Smooth muscle cell (in vitro differentiated cells): Measurements from ENCODE around the gene HDAC4. TPM values are rescaled to one million over a fixed set of nuclear protein-coding genes. Genes with fewer than 3 reads are reported as not detected.
"Not testable (repeated sequence)": the region's sequence is repeated elsewhere in the genome, so short reads cannot be mapped to it uniquely, and the experiment has no call there.

Source experiments
- DNase-seq: peaks from one replicate; lab custom pipeline; 2025; ENCODE audit not compliant: unreplicated experiment; lab: John Stamatoyannopoulos, UW
- H2AFZ ChIP-seq: fragments of 200-600 bp; sonication (generic); 2 replicates; pipeline ENCODE4 v1.6.0; 2016; ENCODE audit warnings: antibody characterized with exemption, low read depth, mild to moderate bottlenecking
- H3F3A ChIP-seq: fragments of 200-600 bp; sonication (generic); 2 replicates; pipeline ENCODE4 v1.6.0; 2017; ENCODE audit warnings: antibody characterized with exemption, low read depth
- H3K27ac ChIP-seq: fragments of 200-600 bp; sonication (generic); 2 replicates; pipeline ENCODE4 v1.5.1; 2016; ENCODE audit warnings: low read depth, mild to moderate bottlenecking
- H3K27me3 ChIP-seq: fragments of 200-600 bp; sonication (generic); 2 replicates; pipeline ENCODE4 v1.6.1; 2016; ENCODE audit warnings: low read depth, mild to moderate bottlenecking
- H3K36me3 ChIP-seq: fragments of 200-600 bp; sonication (generic); 2 replicates; pipeline ENCODE4 v1.5.1; 2016; ENCODE audit warnings: low read depth
- H3K4me1 ChIP-seq: fragments of 200-600 bp; sonication (generic); 2 replicates; pipeline ENCODE4 v1.5.1; 2016; ENCODE audit warnings: low read depth
- H3K4me2 ChIP-seq: fragments of 200-600 bp; sonication (generic); 2 replicates; pipeline ENCODE4 v1.6.0; 2016; ENCODE audit warnings: mild to moderate bottlenecking
- H3K4me3 ChIP-seq: fragments of 200-600 bp; sonication (generic); 2 replicates; pipeline ENCODE4 v1.5.1; 2016; ENCODE audit warnings: mild to moderate bottlenecking
- H3K79me2 ChIP-seq: fragments of 200-600 bp; sonication (generic); 2 replicates; pipeline ENCODE4 v1.6.0; 2016; ENCODE audit warnings: low read depth, mild to moderate bottlenecking
- H3K9ac ChIP-seq: fragments of 200-600 bp; sonication (generic); 2 replicates; pipeline ENCODE4 v1.6.0; 2016; ENCODE audit warnings: low read depth
- H3K9me3 ChIP-seq: fragments of 200-600 bp; sonication (generic); replicated peaks from 2 replicates; pipeline ENCODE4 v1.5.1; 2016; ENCODE audit warnings: low read depth
- H4K20me1 ChIP-seq: fragments of 200-600 bp; sonication (generic); 2 replicates; pipeline ENCODE4 v1.6.0; 2016; ENCODE audit warnings: low read depth
- CTCF ChIP-seq: fragments of 200-600 bp; sonication (generic); IDR thresholded peaks from 2 replicates; pipeline ENCODE4 v1.5.1; 2017; ENCODE audit warnings: borderline replicate concordance, mild to moderate bottlenecking, antibody characterized with exemption; ENCODE audit not compliant: insufficient read depth, poor library complexity, severe bottlenecking
- WGBS: methylation state at CpG from one replicate; pipeline ENCODE4 v1.1.7; 2016; ENCODE audit warnings: low lambda C conversion rate; 5-methylcytosine and 5-hydroxymethylcytosine counted together
- polyA plus RNA-seq: library from polyadenylated mRNA; unstranded; fragments of >200 nt; fragmentation: Nextera tagmentation; extraction: Ambion mirVana; gene quantifications from 2 replicates; pipeline ENCODE4 v1.2.1, GENCODE V29; 2016
- total RNA-seq: library from RNA; depleted of rRNA; stranded (reverse); fragments of >200 nt; gene quantifications from 2 replicates; pipeline ENCODE4 v1.2.3, GENCODE V29; 2014

HDAC4 gene
- total and polyA plus RNA-seq, 2 experiments from 2014 or later, result 6.2 to 35.7 TPM

GRCh38 chr2:239177908-239178307 is 222.9 kb downstream of the HDAC4 start:
- H3K27ac ChIP-seq, result no peak overlapping the region

GRCh38 chr2:239177325-239177724 is 223.5 kb downstream of the HDAC4 start:
- Histone ChIP-seq H3K27me3 (no peaks in the 10 kb centered on the region), H3K4me3 (no peak overlapping the region), H3K4me1 (no peaks in the 10 kb centered on the region), H2AFZ (no peak overlapping the region), H3K27ac (no peak overlapping the region), H3K9ac (no peak overlapping the region), H3K79me2 (peaks cover 5% of the 10 kb centered on the region), H4K20me1 (peaks cover 6% of the 10 kb centered on the region), H3K36me3 (peaks cover 14% of the 10 kb centered on the region), H3K4me2 (no peak overlapping the region), H3K9me3 (peaks cover 8% of the 10 kb centered on the region), H3F3A (no peaks in the 10 kb centered on the region)
- WGBS, result 99% methylated on average over 11 of the region's 11 CpGs
- no peak for DNase-seq
- TF ChIP-seq CTCF, result no peak

More at GRCh38 chr2:239177908-239178307, 222.9 kb downstream of the HDAC4 start:
- Histone ChIP-seq H3K9me3 (peaks cover 2% of the 10 kb centered on the region), H3K27me3 (no peaks in the 10 kb centered on the region), H3K4me1 (no peaks in the 10 kb centered on the region), H3K4me2 (no peak overlapping the region), H3K9ac (no peak overlapping the region), H3K4me3 (no peak overlapping the region), H3F3A (no peaks in the 10 kb centered on the region), H4K20me1 (peaks cover 9% of the 10 kb centered on the region), H2AFZ (no peak overlapping the region), H3K36me3 (peaks cover 8% of the 10 kb centered on the region), H3K79me2 (no peaks in the 10 kb centered on the region)
- over 99% methylated on average over 17 of the region's 17 CpGs for WGBS
- no peak for TF ChIP-seq CTCF
- no peak for DNase-seq

- H4K20me1 ChIP-seq, H2AFZ ChIP-seq, H3K79me2 ChIP-seq, H3K27me3 ChIP-seq, H3K4me1 ChIP-seq, H3K9ac ChIP-seq, H3K4me2 ChIP-seq, H3K27ac ChIP-seq, DNase-seq, H3F3A ChIP-seq, H3K4me3 ChIP-seq: not testable (repeated sequence)
- H3K36me3 ChIP-seq, result peaks cover 19% of the 10 kb centered on the region
- WGBS, result 97% methylated on average over 7 of the region's 23 CpGs
- peaks cover 10% of the 10 kb centered on the region for H3K9me3 ChIP-seq
Measured at GRCh38 chr2:239176138-239176803, 224.5 kb downstream of the HDAC4 start.

- DNase-seq, result no peak
- 98% methylated on average over 11 of the region's 11 CpGs for WGBS
Measured at GRCh38 chr2:239175181-239175580, 225.6 kb downstream of the HDAC4 start.

More at GRCh38 chr2:239175181-239175580, 225.6 kb downstream of the HDAC4 start:
- no peak overlapping the region for H3K27ac ChIP-seq
- no peaks in the 10 kb centered on the region for H3K4me1 ChIP-seq
- no peaks in the 10 kb centered on the region for H3F3A ChIP-seq
- no peak overlapping the region for H3K4me3 ChIP-seq
- H3K27me3 ChIP-seq, result no peaks in the 10 kb centered on the region
- peaks cover 5% of the 10 kb centered on the region for H3K79me2 ChIP-seq
- peaks cover 19% of the 10 kb centered on the region for H3K36me3 ChIP-seq
- H2AFZ ChIP-seq, result no peak overlapping the region
- no peak overlapping the region for H3K9ac ChIP-seq
- TF ChIP-seq CTCF, result no peak
- H3K9me3 ChIP-seq, result peaks cover 10% of the 10 kb centered on the region
- no peak overlapping the region for H3K4me2 ChIP-seq
- no peaks in the 10 kb centered on the region for H4K20me1 ChIP-seq
